MG63 (cell line): ENCODE measurements around the gene TOM1L1. TPM values are rescaled to one million over a fixed set of nuclear protein-coding genes. Genes with fewer than 3 reads are reported as not detected.
A peak's percentile ranks its signal among the peaks of the same experiment; 100 is the strongest.

Experiments
- DNase-seq: peaks from one replicate; pipeline ENCODE4 v3.0.0-alpha.2; 2020
- H3K27me3 ChIP-seq: fragments of 250-450 bp; sonication (Bioruptor Pico); 2 replicates; pipeline ENCODE4 v1.5.1; 2020; ENCODE audit warnings: mild to moderate bottlenecking, moderate library complexity
- H3K36me3 ChIP-seq: fragments of 250-450 bp; sonication (Bioruptor Pico); 2 replicates; pipeline ENCODE4 v1.5.1; 2020; ENCODE audit warnings: mild to moderate bottlenecking, moderate library complexity
- H3K4me3 ChIP-seq: fragments of 250-450 bp; sonication (Bioruptor Pico); 2 replicates; pipeline ENCODE4 v1.5.1; 2020; ENCODE audit warnings: mild to moderate bottlenecking, moderate library complexity
- H3K9me3 ChIP-seq: fragments of 250-450 bp; sonication (Bioruptor Pico); 2 replicates; pipeline ENCODE4 v1.5.1; 2020; ENCODE audit warnings: mild to moderate bottlenecking, moderate library complexity
- total RNA-seq: library from RNA; depleted of rRNA; stranded (reverse); fragments of >200 nt; shearing (Covaris generic); gene quantifications from 2 replicates; pipeline ENCODE4 v1.2.3, GENCODE V29; 2014; ENCODE audit warnings: low replicate concordance

The TOM1L1 gene
- total RNA-seq, 1 experiment from 2014 or later = 13.9 TPM

DNA sequence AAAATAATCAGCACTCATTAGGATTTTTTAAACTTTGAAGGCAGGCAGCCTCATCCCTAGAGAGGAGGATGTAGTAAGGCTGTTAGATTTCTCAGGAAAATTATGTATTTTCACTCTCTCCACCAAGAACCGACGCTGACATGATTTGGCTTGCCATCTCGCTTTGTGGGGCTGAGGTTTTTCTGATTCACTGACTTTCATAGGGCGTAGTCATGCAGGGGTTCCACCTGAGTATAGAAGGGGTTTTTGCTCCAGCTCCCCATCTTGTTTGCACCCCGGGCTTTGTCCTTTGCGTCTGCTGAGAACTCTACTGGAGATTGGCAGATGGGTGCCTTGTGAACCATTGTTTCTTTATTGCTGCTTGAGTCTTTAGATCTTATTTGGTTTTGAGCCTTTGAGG, 20.2 kb downstream of the TOM1L1 start:
- H3K27me3 ChIP-seq = no peaks in the 10 kb centered on the region
- no peak overlapping the region for H3K4me3 ChIP-seq
- H3K9me3 ChIP-seq = peaks cover 4% of the 10 kb centered on the region; the same call in 1 of the 2 replicates
- H3K36me3 ChIP-seq = peaks cover 38% of the 10 kb centered on the region
- DNase-seq = no peak

GRCh38 chr17:54924405-54924804, 23.8 kb downstream of the TOM1L1 start:
- Histone ChIP-seq H3K4me3 (no peak overlapping the region), H3K36me3 (peaks cover 26% of the 10 kb centered on the region), H3K9me3 (no peaks in the 10 kb centered on the region), H3K27me3 (no peaks in the 10 kb centered on the region)
- DNase-seq = no peak

DNA sequence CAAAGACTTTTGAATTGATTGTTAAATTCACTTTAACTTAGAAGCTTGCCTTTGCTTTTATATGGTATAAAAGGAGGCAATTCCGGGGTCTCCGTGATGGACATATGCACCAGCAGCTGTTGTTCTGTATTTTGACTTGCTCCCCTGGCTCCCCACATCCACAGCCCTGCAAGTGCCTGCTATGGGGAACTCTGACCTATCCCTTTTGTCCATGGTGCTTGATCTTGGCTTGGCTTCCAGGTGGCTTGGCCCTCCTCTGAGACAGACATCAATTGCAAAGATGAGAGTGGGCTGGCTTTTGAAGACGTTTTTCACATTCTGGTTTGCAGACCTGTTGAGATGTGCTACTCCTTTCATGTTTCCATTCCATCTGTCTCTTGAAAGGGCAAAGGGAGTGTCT, 26.9 kb downstream of the TOM1L1 start:
- Histone ChIP-seq H3K4me3 (no peak overlapping the region), H3K36me3 (peaks cover 39% of the 10 kb centered on the region), H3K9me3 (no peaks in the 10 kb centered on the region), H3K27me3 (no peaks in the 10 kb centered on the region)
- no peak for DNase-seq

GRCh38 chr17:54932711-54933110, 32.1 kb downstream of the TOM1L1 start:
- Histone ChIP-seq H3K36me3 (peaks cover 64% of the 10 kb centered on the region), H3K9me3 (no peaks in the 10 kb centered on the region), H3K4me3 (no peak overlapping the region), H3K27me3 (no peaks in the 10 kb centered on the region)
- no peak for DNase-seq

- no peaks in the 10 kb centered on the region for H3K27me3 ChIP-seq
- H3K9me3 ChIP-seq = no peaks in the 10 kb centered on the region
- DNase-seq = no peak
- no peak overlapping the region for H3K4me3 ChIP-seq
- peaks cover 62% of the 10 kb centered on the region for H3K36me3 ChIP-seq
Measured at GRCh38 chr17:54933921-54934320, 33.3 kb downstream of the TOM1L1 start.

DNA sequence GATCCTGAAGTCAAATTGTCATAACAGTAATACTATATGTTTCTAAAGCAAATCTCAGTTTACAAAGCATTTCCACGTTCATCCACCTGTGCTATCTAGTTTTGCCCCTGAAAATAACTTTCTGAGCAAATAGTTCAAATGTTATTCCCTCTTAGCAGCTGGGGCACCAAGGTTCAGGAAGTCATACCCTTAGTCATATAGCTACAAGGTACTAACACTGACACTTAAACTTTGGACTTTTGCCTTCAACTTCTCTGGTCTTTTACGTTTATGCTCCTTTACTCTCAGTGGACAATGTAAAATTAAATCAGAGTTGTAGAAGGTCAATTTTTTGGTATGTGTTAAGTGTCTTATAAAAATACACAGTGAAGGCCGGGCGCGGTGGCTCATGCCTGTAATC, 34.8 kb downstream of the TOM1L1 start:
- H3K36me3 ChIP-seq = peaks cover 49% of the 10 kb centered on the region
- no peaks in the 10 kb centered on the region for H3K27me3 ChIP-seq
- no peaks in the 10 kb centered on the region for H3K9me3 ChIP-seq
- DNase-seq = no peak
- H3K4me3 ChIP-seq = no peak overlapping the region

DNA sequence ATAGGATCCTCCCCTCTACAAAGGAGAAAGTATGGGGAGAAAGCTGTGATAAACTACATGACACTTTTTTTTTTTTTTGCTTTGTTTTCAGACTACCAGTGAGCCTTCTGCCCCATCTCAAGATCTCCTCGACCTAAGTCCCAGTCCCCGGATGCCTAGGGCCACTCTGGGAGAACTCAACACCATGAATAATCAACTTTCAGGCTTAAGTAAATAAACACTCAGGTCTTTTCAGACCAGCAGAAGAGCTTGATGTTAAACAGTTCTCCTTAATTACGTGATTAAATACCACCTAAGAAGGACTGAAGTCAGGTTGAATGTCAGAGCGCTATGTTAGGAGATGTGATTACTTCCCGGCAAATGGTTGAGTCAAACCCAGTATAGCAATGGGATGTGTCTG, 36.4 kb downstream of the TOM1L1 start:
- Histone ChIP-seq H3K9me3 (no peaks in the 10 kb centered on the region), H3K36me3 (peaks cover 49% of the 10 kb centered on the region), H3K4me3 (no peak overlapping the region), H3K27me3 (no peaks in the 10 kb centered on the region)
- DNase-seq = no peak

GRCh38 chr17:54937426-54937825, 36.8 kb downstream of the TOM1L1 start:
- DNase-seq = no peak
- no peaks in the 10 kb centered on the region for H3K27me3 ChIP-seq
- peaks cover 49% of the 10 kb centered on the region for H3K36me3 ChIP-seq
- no peak overlapping the region for H3K4me3 ChIP-seq
- H3K9me3 ChIP-seq = no peaks in the 10 kb centered on the region

DNA sequence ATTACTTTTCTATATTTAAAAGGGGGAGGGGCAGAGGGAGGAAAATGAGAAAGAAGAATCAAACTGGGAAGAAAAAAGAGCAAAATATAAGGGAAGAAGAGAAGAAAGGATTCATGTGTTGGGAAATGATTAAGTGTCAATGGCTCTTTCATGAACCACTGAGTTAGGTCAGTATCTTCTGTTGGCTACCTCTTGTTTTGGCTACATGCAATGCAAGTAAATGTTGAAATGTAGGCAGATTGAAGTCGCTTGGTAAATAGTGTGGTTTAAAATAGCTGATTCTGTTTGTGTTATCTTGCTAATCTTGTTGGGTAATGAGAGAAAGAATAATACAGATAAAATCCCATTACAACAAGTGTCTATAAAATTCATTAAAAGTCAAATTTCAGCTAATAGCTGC, 40.6 kb downstream of the TOM1L1 start:
- no peak for DNase-seq
- Histone ChIP-seq H3K27me3 (no peaks in the 10 kb centered on the region), H3K4me3 (no peak overlapping the region), H3K9me3 (no peaks in the 10 kb centered on the region), H3K36me3 (peaks cover 26% of the 10 kb centered on the region)

- DNase-seq = no peak
- no peak overlapping the region for H3K4me3 ChIP-seq
- H3K9me3 ChIP-seq = no peaks in the 10 kb centered on the region
- no peaks in the 10 kb centered on the region for H3K27me3 ChIP-seq
- H3K36me3 ChIP-seq = peaks cover 23% of the 10 kb centered on the region
Measured at GRCh38 chr17:54944796-54945195, 44.1 kb downstream of the TOM1L1 start.

- no peak for DNase-seq
- no peaks in the 10 kb centered on the region for H3K9me3 ChIP-seq
- peaks cover 23% of the 10 kb centered on the region for H3K36me3 ChIP-seq
- no peak overlapping the region for H3K4me3 ChIP-seq
- H3K27me3 ChIP-seq = no peaks in the 10 kb centered on the region
Measured at GRCh38 chr17:54945231-54945630, 44.6 kb downstream of the TOM1L1 start.

DNA sequence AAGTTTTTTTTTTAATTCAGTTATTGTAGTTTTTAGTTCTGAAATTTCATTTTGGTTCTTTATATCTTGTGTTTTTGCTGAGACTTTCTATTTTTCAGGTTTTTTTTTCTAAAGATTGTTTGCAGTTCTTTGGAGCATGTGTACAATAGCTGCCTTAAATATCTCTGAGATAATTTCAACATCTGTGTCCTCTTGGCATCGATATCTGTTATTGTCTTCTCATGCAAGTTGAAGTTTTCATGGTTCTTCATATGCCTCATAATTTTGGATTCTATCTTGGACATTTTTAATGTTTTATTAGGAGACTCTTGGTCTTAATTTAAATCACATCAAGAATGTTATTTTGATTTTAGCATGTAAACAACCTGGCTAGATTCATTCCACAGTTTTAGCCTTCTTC, 45.0 kb downstream of the TOM1L1 start:
- DNase-seq = no peak
- Histone ChIP-seq H3K36me3 (peaks cover 27% of the 10 kb centered on the region), H3K9me3 (no peaks in the 10 kb centered on the region), H3K4me3 (no peak overlapping the region), H3K27me3 (no peaks in the 10 kb centered on the region)

- no peaks in the 10 kb centered on the region for H3K9me3 ChIP-seq
- no peak for DNase-seq
- no peak overlapping the region for H3K4me3 ChIP-seq
- peaks cover 32% of the 10 kb centered on the region for H3K36me3 ChIP-seq
- no peaks in the 10 kb centered on the region for H3K27me3 ChIP-seq
Measured at GRCh38 chr17:54947396-54947795, 46.7 kb downstream of the TOM1L1 start.

GRCh38 chr17:54948380-54948779, 47.7 kb downstream of the TOM1L1 start:
- Histone ChIP-seq H3K27me3 (no peaks in the 10 kb centered on the region), H3K36me3 (peaks cover 32% of the 10 kb centered on the region), H3K9me3 (no peaks in the 10 kb centered on the region), H3K4me3 (no peak overlapping the region)
- DNase-seq = peak; percentile 59

DNA sequence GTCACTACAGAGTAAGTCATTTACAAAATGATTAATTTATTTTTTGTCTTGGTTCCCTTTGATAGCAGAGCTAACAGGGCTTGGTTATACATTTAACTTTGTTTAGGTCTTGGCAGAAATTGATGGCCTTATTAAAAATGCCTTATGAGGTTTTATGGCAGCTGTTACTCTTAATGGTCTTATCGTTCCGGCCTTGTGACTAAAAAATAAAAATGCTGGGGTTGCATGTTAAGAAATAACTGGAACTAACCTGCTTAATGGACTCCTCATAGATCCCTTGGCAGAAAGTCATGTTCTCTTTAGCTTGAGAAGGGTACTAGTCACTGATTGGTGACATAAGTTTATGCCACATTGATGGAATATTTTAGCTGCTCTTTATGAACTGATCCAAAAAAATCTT, 49.5 kb downstream of the TOM1L1 start:
- Histone ChIP-seq H3K9me3 (no peaks in the 10 kb centered on the region), H3K36me3 (peaks cover 41% of the 10 kb centered on the region), H3K27me3 (no peaks in the 10 kb centered on the region), H3K4me3 (no peak overlapping the region)
- no peak for DNase-seq

GRCh38 chr17:54951286-54951685, 50.6 kb downstream of the TOM1L1 start:
- Histone ChIP-seq H3K27me3 (no peaks in the 10 kb centered on the region), H3K9me3 (no peaks in the 10 kb centered on the region), H3K36me3 (peaks cover 47% of the 10 kb centered on the region), H3K4me3 (no peak overlapping the region)
- no peak for DNase-seq

GRCh38 chr17:54956791-54957190, 56.1 kb downstream of the TOM1L1 start:
- H3K9me3 ChIP-seq = no peaks in the 10 kb centered on the region
- no peak overlapping the region for H3K4me3 ChIP-seq
- DNase-seq = no peak
- no peaks in the 10 kb centered on the region for H3K27me3 ChIP-seq
- peaks cover 63% of the 10 kb centered on the region for H3K36me3 ChIP-seq

DNA sequence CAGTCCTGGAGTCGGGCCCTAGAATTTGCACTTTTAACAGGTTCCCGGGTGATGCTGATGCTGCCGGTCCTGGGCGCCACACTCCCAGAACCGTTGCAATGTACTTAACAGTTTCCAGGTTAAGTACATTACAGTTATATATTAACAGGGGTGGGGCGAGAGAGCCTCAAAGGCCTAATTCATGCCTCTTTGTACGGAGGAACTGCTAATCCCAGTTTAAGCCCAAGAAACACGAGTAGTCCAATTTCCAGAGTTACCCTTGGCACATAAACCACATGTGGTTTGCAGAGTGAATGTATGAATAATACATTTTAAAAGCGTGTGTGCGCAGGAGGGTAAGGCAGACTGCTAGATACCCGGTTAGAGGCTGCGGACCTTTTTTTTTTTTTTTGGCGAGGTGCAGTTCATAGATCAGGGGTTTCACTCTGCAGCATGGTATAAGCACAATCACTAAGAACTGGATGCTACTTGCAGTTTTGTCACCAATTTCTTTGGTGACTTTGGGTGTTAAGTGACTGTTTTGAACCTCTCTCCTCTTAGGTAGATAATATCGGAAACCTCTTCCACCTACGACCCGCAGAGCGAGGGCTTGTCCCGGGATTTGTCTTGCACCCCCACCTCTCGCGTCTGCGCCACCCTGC, 67.1 kb downstream of the TOM1L1 start:
- peaks cover 36% of the 10 kb centered on the region for H3K36me3 ChIP-seq
- DNase-seq = peak; percentile 18
- no peaks in the 10 kb centered on the region for H3K27me3 ChIP-seq
- H3K9me3 ChIP-seq = no peaks in the 10 kb centered on the region
- H3K4me3 ChIP-seq = peak overlapping the region; percentile 85
